Activated naive CD4-positive, alpha-beta T cell treated with anti-CD3 and anti-CD28 coated beads for 36 hours (primary cell): ENCODE results near the gene CNIH3. TPM values are rescaled to one million over a fixed set of nuclear protein-coding genes. Genes with fewer than 3 reads are reported as not detected.

Source experiments
- CTCF ChIA-PET: fragments of 350-600 bp; sonication (Branson Sonifier 250); formaldehyde crosslinking; loops from one replicate; lab custom pipeline; 2021; ENCODE audit warnings: antibody characterized with exemption; lab: Charles Lee
- DNase-seq: peaks from one replicate; pipeline ENCODE4 v3.0.0-alpha.2; 2020
- H3K27ac Mint-ChIP-seq: one replicate; pipeline ENCODE4 v1.8.0; 2021; ENCODE audit warnings: mild to moderate bottlenecking, mixed read lengths
- H3K27me3 Mint-ChIP-seq: one replicate; pipeline ENCODE4 v1.8.0; 2021; ENCODE audit warnings: low read depth, mixed read lengths
- H3K36me3 Mint-ChIP-seq: one replicate; pipeline ENCODE4 v1.8.0; 2021; ENCODE audit warnings: low read depth, mixed read lengths
- H3K4me1 Mint-ChIP-seq: one replicate; pipeline ENCODE4 v1.8.0; 2021; ENCODE audit warnings: low read depth, mixed read lengths
- H3K4me3 Mint-ChIP-seq: one replicate; pipeline ENCODE4 v1.8.0; 2021; ENCODE audit warnings: mild to moderate bottlenecking, moderate library complexity, mixed read lengths
- H3K9me3 Mint-ChIP-seq: one replicate; pipeline ENCODE4 v1.8.0; 2021; ENCODE audit warnings: mixed read lengths
- intact Hi-C: fragments of 100-400 bp; cut with micrococcal nuclease; formaldehyde crosslinking; loops from one replicate; pipeline ENCODE4 v1.15.1; 2023
- total RNA-seq, 2 experiments: library from RNA; stranded (reverse); gene quantifications; one replicate each; pipeline ENCODE4 v1.2.3, GENCODE V29; 2021

CNIH3 gene
- total RNA-seq, 2 experiments from 2014 or later = 0.59 to 2.5 TPM

DNA sequence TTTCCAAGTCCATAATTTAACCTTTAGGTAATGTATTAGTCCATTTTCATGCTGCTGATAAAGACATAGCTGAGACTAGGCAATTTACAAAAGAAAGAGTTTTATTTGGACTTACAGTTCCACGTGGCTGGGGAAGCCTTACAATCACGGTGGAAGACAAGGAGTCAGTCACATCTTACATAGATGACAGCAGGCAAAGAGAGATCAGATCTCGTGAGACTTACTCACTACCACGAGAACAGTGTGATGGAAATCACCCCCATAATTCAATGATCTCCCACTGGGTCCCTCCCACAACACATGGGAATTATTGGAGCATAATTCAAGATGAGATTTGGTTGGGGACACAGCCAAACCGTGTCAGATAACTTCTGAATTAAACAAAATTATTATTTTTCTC is 44.0 kb downstream of the CNIH3 start:
- CTCF ChIA-PET = no interaction called here

DNA sequence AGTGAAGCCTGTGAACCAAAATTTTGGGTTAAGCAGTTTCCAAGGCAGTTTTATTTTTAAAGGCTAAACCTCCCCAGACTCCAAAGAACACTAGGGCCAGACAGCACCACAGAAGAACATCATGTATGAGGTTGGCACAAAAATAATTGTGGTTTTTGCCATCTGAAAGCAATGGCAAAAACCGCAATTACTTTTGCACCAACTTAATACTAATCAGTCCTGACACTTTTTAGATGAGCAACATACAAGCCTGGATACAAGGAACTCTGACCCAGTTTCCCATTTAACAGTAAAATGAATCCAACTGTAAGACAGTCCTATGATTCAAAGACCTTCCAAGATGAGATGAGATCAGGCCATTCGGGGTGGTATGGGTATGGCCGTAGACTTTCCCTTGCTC is 46.8 kb downstream of the CNIH3 start:
- H3K27me3 Mint-ChIP-seq = peaks cover 2% of the 10 kb centered on the region
- CTCF ChIA-PET = no interaction called here
- H3K4me1 Mint-ChIP-seq = no peaks in the 10 kb centered on the region
- H3K36me3 Mint-ChIP-seq = no peaks in the 10 kb centered on the region
- no peak for DNase-seq
- H3K27ac Mint-ChIP-seq = no peak overlapping the region
- no peak overlapping the region for H3K4me3 Mint-ChIP-seq
- no peaks in the 10 kb centered on the region for H3K9me3 Mint-ChIP-seq
- intact Hi-C loops = no loop called here

More for the DNA sequence above, 44.0 kb downstream of the CNIH3 start:
- Mint-ChIP-seq H3K4me1 (no peaks in the 10 kb centered on the region), H3K9me3 (no peaks in the 10 kb centered on the region), H3K36me3 (no peaks in the 10 kb centered on the region), H3K27ac (no peak overlapping the region), H3K27me3 (peaks cover 2% of the 10 kb centered on the region), H3K4me3 (no peak overlapping the region)
- DNase-seq = no peak
- intact Hi-C loops = no loop called here

DNA sequence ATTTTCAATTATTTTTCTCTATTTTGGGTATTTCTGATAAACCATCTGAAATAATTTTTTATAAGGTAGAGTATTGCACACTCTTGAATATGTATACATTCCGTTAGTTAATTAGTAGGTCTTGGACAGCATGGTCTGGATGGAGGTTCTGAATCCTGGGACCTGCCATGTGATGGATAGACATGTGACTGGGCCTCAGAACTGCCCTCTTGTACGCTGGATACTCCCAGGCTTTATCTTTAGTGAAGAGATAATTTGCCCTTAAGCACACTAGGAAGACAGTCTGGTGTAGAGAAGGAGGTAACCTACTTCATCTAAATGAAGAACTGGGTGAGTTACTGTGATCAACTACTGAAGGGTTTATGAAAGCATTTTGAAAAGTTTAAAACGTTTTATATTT is 48.9 kb downstream of the CNIH3 start:
- CTCF ChIA-PET = no interaction called here
- H3K9me3 Mint-ChIP-seq = no peaks in the 10 kb centered on the region
- H3K27me3 Mint-ChIP-seq = peaks cover 2% of the 10 kb centered on the region
- H3K36me3 Mint-ChIP-seq = no peaks in the 10 kb centered on the region
- no peak overlapping the region for H3K4me3 Mint-ChIP-seq
- intact Hi-C loops = no loop called here
- H3K27ac Mint-ChIP-seq = no peak overlapping the region
- DNase-seq = no peak
- H3K4me1 Mint-ChIP-seq = no peaks in the 10 kb centered on the region

GRCh38 chr1:224666078-224666477 is 50.0 kb downstream of the CNIH3 start:
- H3K27me3 Mint-ChIP-seq = peaks cover 2% of the 10 kb centered on the region
- intact Hi-C loops = no loop called here
- no peak overlapping the region for H3K27ac Mint-ChIP-seq
- no peak overlapping the region for H3K4me3 Mint-ChIP-seq
- H3K9me3 Mint-ChIP-seq = no peaks in the 10 kb centered on the region
- H3K4me1 Mint-ChIP-seq = no peaks in the 10 kb centered on the region
- H3K36me3 Mint-ChIP-seq = no peaks in the 10 kb centered on the region
- CTCF ChIA-PET = no interaction called here
- no peak for DNase-seq

GRCh38 chr1:224666913-224667312 is 50.8 kb downstream of the CNIH3 start:
- Mint-ChIP-seq H3K27ac (no peak overlapping the region), H3K27me3 (peaks cover 2% of the 10 kb centered on the region), H3K36me3 (no peaks in the 10 kb centered on the region), H3K4me1 (no peaks in the 10 kb centered on the region), H3K9me3 (no peaks in the 10 kb centered on the region), H3K4me3 (no peak overlapping the region)
- DNase-seq = no peak
- CTCF ChIA-PET = no interaction called here
- intact Hi-C loops = no loop called here

DNA sequence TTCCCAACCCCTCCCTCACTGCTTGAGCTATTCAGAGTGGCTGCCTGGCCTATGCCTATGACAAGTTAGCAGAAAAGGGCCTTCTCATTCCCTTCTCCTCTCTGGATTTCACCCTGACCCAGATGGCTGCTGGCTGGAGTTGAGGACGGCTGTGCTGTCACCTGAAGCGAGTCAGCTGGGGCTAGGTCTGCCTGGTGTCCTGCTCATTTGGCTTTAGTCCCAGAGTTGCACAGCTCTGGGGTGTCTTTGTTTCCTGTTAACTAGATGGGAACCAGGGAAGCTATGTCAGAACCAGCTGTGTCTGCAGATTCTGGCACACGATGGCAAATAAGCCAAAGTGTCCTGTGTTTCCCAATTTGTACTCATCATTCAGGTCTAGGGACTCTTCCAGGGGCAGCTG is 52.9 kb downstream of the CNIH3 start:
- intact Hi-C loops = no loop called here
- Mint-ChIP-seq H3K27ac (no peak overlapping the region), H3K4me3 (no peak overlapping the region), H3K27me3 (no peaks in the 10 kb centered on the region), H3K4me1 (no peaks in the 10 kb centered on the region), H3K9me3 (no peaks in the 10 kb centered on the region), H3K36me3 (no peaks in the 10 kb centered on the region)
- no peak for DNase-seq
- CTCF ChIA-PET = interaction anchor here (0.8 kb wide), 1 partner anchor 24 kb away, joined by 3 read pairs; no protein-coding TSS in a partner anchor

DNA sequence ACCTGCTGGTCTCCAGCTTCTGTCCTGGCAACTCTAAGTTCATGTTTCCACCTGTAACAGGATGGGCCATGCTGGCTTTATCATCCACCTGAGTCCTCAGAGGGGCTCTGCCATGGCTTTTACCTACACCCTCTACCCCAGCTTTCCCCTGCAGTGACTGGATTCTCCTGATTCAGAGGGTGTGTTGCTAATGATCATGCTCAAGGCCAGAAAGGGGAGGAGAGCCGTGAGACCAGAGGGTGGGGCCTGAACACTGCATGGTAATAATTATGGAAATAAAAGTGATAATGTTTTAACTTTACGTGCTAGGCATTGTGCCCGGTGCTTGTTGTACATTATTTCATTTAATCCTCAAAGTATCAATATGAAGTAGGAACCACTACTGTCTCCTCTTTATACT is 53.3 kb downstream of the CNIH3 start:
- Mint-ChIP-seq H3K36me3 (no peaks in the 10 kb centered on the region), H3K4me3 (no peak overlapping the region), H3K4me1 (no peaks in the 10 kb centered on the region), H3K27me3 (no peaks in the 10 kb centered on the region), H3K9me3 (no peaks in the 10 kb centered on the region), H3K27ac (no peak overlapping the region)
- CTCF ChIA-PET = interaction anchor here (0.8 to 1.3 kb wide), 2 partner anchors 25 to 27 kb away, joined by 3 read pairs; no protein-coding TSS in a partner anchor
- intact Hi-C loops = no loop called here
- DNase-seq = no peak

- DNase-seq = no peak
- H3K27me3 Mint-ChIP-seq = no peaks in the 10 kb centered on the region
- CTCF ChIA-PET = interaction anchor here (0.7 to 1.3 kb wide), 2 partner anchors 28 to 158 kb away, joined by 3 to 4 read pairs; no protein-coding TSS in a partner anchor
- no peaks in the 10 kb centered on the region for H3K9me3 Mint-ChIP-seq
- no peaks in the 10 kb centered on the region for H3K4me1 Mint-ChIP-seq
- intact Hi-C loops = no loop called here
- H3K4me3 Mint-ChIP-seq = no peak overlapping the region
- H3K36me3 Mint-ChIP-seq = no peaks in the 10 kb centered on the region
- no peak overlapping the region for H3K27ac Mint-ChIP-seq
Observed at GRCh38 chr1:224670506-224670905, 54.4 kb downstream of the CNIH3 start.

DNA sequence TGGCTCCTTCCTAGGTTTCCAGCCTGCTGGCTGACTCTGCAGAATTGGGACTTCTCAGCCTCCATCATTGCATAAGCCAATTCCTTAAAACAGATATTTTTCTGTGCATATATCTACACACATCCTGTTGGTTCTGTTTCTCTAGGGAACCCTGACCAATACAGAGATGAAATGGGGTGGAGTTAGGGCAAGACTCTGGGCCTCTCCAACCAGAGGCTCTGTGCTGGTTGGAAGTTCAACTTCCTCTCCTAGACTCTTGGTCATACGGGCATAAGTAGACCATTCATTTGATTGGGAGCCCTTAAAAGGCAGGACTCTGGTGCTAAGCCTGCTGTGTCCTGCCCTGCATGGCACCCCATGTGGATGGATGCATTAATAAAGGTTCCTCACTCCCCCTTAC is 55.0 kb downstream of the CNIH3 start:
- H3K4me1 Mint-ChIP-seq = no peaks in the 10 kb centered on the region
- no peaks in the 10 kb centered on the region for H3K9me3 Mint-ChIP-seq
- no peak overlapping the region for H3K4me3 Mint-ChIP-seq
- no peaks in the 10 kb centered on the region for H3K36me3 Mint-ChIP-seq
- DNase-seq = no peak
- no peak overlapping the region for H3K27ac Mint-ChIP-seq
- intact Hi-C loops = no loop called here
- CTCF ChIA-PET = no interaction called here
- H3K27me3 Mint-ChIP-seq = no peaks in the 10 kb centered on the region

DNA sequence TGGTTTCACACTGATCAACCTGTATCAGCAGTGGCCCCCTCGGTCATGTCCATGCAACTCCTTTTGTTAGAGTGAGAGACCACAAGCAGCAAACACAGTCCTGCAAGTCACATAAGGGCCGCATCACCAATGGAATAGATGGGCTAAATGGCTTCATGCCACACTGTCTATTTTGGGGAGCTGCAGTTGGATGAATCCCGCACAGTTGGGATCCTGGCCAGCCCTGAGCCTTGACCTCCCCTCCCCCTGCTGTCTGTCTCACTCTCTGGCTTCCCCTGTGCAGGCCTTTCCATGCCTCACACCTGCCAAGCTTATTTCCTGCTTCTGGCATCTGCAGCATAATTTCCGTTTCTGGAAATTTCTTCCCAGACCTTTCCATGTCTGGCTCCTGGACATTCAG is 57.0 kb downstream of the CNIH3 start:
- H3K4me1 Mint-ChIP-seq = no peaks in the 10 kb centered on the region
- H3K9me3 Mint-ChIP-seq = no peaks in the 10 kb centered on the region

DNA sequence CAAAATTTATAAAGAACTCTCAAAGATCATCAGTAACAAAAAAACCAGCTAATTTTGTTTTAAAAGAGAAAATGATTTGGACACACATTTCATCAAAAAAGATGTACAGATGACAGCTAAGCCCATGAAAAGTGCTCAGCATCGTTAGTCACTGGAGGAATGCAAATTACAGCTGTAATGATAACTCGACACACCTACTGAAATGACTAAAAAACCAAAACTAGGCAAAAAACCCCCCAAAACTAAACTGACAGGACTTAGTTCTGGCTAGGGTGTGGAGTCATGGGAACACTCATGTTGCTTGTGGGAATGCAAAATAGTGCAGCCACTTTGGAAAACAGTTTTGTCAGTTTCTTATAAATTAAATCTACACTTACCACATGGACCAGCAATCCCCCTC is 59.5 kb downstream of the CNIH3 start:
- no peak for DNase-seq
- Mint-ChIP-seq H3K9me3 (no peaks in the 10 kb centered on the region), H3K27me3 (no peaks in the 10 kb centered on the region), H3K4me3 (no peak overlapping the region), H3K36me3 (no peaks in the 10 kb centered on the region), H3K4me1 (no peaks in the 10 kb centered on the region), H3K27ac (no peak overlapping the region)
- CTCF ChIA-PET = no interaction called here
- intact Hi-C loops = no loop called here

More for the DNA sequence above, 57.0 kb downstream of the CNIH3 start:
- no peaks in the 10 kb centered on the region for H3K27me3 Mint-ChIP-seq
- CTCF ChIA-PET = interaction anchor here (0.6 kb wide), 1 partner anchor 270 kb away, joined by 3 read pairs; no protein-coding TSS in a partner anchor
- DNase-seq = no peak
- no peak overlapping the region for H3K27ac Mint-ChIP-seq
- H3K4me3 Mint-ChIP-seq = no peak overlapping the region
- no peaks in the 10 kb centered on the region for H3K36me3 Mint-ChIP-seq
- intact Hi-C loops = no loop called here

- intact Hi-C loops = no loop called here
- Mint-ChIP-seq H3K27me3 (no peaks in the 10 kb centered on the region), H3K9me3 (no peaks in the 10 kb centered on the region), H3K4me1 (no peaks in the 10 kb centered on the region), H3K4me3 (no peak overlapping the region), H3K27ac (no peak overlapping the region), H3K36me3 (no peaks in the 10 kb centered on the region)
- DNase-seq = no peak
- CTCF ChIA-PET = no interaction called here
Observed at GRCh38 chr1:224676551-224676950, 60.4 kb downstream of the CNIH3 start.

GRCh38 chr1:224678168-224678567 is 62.1 kb downstream of the CNIH3 start:
- CTCF ChIA-PET = interaction anchor here (1.1 kb wide), 1 partner anchor 34 kb away, joined by 3 read pairs; no protein-coding TSS in a partner anchor
- H3K4me3 Mint-ChIP-seq = no peak overlapping the region
- no peaks in the 10 kb centered on the region for H3K27me3 Mint-ChIP-seq
- H3K4me1 Mint-ChIP-seq = no peaks in the 10 kb centered on the region
- no peaks in the 10 kb centered on the region for H3K36me3 Mint-ChIP-seq
- intact Hi-C loops = no loop called here
- H3K9me3 Mint-ChIP-seq = no peaks in the 10 kb centered on the region
- no peak overlapping the region for H3K27ac Mint-ChIP-seq
- no peak for DNase-seq
